ENCODE data around the gene INPP4A.

Gene INPP4A

DNA sequence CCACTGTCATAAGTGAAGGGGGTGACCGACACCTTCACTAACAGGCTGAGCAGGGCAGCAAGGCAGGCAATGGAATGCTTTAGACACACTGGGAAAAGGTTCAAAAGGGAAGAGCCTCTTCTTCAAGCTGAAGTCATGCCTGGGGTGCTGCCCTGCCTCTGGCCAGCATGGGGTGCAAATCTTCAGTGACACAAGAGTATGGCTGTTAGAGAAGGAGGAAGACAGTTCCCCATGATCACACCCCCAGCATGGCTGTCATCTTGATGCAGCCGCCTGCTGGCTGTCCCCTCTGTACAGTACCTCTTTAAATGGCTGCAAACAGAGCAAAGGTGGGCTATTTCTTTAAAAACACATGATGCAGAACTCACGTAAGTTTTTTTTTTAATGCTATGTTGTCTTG, 71.9 kb downstream of the INPP4A start:
- no peak for DNase-seq (ENCODE audit: low read depth)
- H3K4me3 ChIP-seq (ENCODE audit: control insufficient read depth, low read depth, low read length), result no peak overlapping the region
- TF ChIP-seq, protein P1, sequence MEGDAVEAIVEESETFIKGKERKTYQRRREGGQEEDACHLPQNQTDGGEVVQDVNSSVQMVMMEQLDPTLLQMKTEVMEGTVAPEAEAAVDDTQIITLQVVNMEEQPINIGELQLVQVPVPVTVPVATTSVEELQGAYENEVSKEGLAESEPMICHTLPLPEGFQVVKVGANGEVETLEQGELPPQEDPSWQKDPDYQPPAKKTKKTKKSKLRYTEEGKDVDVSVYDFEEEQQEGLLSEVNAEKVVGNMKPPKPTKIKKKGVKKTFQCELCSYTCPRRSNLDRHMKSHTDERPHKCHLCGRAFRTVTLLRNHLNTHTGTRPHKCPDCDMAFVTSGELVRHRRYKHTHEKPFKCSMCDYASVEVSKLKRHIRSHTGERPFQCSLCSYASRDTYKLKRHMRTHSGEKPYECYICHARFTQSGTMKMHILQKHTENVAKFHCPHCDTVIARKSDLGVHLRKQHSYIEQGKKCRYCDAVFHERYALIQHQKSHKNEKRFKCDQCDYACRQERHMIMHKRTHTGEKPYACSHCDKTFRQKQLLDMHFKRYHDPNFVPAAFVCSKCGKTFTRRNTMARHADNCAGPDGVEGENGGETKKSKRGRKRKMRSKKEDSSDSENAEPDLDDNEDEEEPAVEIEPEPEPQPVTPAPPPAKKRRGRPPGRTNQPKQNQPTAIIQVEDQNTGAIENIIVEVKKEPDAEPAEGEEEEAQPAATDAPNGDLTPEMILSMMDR (IDR thresholded peaks at IDR 0.05; ENCODE audit: control insufficient read depth, insufficient read depth, low read depth, low read length, missing control alignments), result no peak

GRCh38 chr2:98517636-98518035, 73.0 kb downstream of the INPP4A start:
- TF ChIP-seq, protein P1 (IDR thresholded peaks at IDR 0.05; ENCODE audit: control insufficient read depth, insufficient read depth, low read depth, low read length, missing control alignments), result no peak

DNA sequence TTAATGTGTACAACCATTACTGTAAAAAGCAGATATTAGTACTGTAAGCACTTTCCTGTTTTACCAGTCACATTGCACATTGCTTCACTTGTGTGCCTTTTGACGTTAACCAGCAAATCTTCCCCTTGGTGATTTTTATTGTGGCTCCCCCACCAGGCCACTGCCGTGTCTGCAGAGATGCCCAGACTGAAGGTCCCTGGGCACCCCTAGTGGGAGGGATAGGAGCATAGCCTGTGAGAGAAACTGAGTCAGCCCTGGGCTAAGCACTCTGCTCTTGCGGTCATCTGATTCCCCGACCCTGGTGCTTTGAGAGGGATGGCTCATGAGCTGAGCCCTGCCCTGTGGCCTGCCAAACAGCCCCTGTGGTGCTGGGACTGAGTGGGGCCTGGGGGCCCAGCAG, 73.4 kb downstream of the INPP4A start:
- TF ChIP-seq, protein P1 (IDR thresholded peaks at IDR 0.05; ENCODE audit: control insufficient read depth, insufficient read depth, low read depth, low read length, missing control alignments), result peak; percentile 4
- DNase-seq (ENCODE audit: low read depth), result no peak
- no peak overlapping the region for H3K4me3 ChIP-seq (ENCODE audit: control insufficient read depth, low read depth, low read length)

More at GRCh38 chr2:98517636-98518035, 73.0 kb downstream of the INPP4A start:
- DNase-seq (ENCODE audit: low read depth), result no peak
- no peak overlapping the region for H3K4me3 ChIP-seq (ENCODE audit: control insufficient read depth, low read depth, low read length)

DNA sequence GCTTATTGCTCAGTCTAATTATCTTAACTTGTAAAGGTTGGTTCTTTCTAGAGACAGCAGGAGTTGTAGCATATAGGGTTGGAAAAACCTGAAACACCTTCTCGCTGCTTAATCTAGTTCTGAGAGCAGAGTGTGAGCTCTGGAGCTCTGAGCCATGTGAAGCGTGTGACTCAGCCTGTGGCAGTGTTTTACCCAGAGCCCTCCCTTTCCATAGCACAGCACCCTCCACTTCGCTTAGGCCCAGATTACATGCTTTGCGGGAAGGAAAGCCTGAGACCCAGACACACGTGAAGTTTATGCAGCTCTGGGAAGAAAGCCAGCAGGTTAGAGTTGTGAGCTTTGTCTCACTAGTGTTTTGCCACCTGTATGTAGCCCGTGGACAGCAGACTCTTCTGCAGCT, 74.5 kb downstream of the INPP4A start:
- TF ChIP-seq, protein P1 (IDR thresholded peaks at IDR 0.05; ENCODE audit: control insufficient read depth, insufficient read depth, low read depth, low read length, missing control alignments), result no peak
- no peak for DNase-seq (ENCODE audit: low read depth)
- H3K4me3 ChIP-seq (ENCODE audit: control insufficient read depth, low read depth, low read length), result no peak overlapping the region

GRCh38 chr2:98519851-98520250, 75.2 kb downstream of the INPP4A start:
- TF ChIP-seq, protein P1 (IDR thresholded peaks at IDR 0.05; ENCODE audit: control insufficient read depth, insufficient read depth, low read depth, low read length, missing control alignments), result no peak
- no peak for DNase-seq (ENCODE audit: low read depth)
- H3K4me3 ChIP-seq (ENCODE audit: control insufficient read depth, low read depth, low read length), result no peak overlapping the region

DNA sequence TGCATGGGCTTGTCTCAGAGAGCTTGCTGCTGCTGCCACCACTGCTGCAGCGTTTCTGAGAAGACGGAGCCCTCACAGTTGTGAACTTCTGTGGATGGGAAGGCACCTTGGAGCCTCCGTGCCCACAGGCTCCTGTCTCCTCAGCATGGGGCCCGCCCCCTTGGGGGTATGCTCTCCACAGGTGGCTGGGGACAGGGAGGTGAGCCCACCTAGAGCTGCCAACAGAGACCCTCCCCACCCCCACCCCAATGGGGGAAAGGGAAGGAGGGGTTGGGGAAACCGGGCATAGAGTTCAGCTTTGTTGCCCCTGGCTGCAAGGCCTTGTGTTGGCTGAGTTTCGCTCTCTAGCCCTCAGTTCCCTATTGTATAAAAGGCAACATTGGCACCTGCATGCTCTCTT, 76.1 kb downstream of the INPP4A start:
- TF ChIP-seq, protein P1 (IDR thresholded peaks at IDR 0.05; ENCODE audit: control insufficient read depth, insufficient read depth, low read depth, low read length, missing control alignments), result no peak
- no peak overlapping the region for H3K4me3 ChIP-seq (ENCODE audit: control insufficient read depth, low read depth, low read length)

GRCh38 chr2:98521266-98521665, 76.6 kb downstream of the INPP4A start:
- H3K4me3 ChIP-seq (ENCODE audit: control insufficient read depth, low read depth, low read length), result no peak overlapping the region
- TF ChIP-seq, protein P1 (IDR thresholded peaks at IDR 0.05; ENCODE audit: control insufficient read depth, insufficient read depth, low read depth, low read length, missing control alignments), result no peak
- no peak for DNase-seq (ENCODE audit: low read depth)

More for the DNA sequence above, 76.1 kb downstream of the INPP4A start:
- DNase-seq (ENCODE audit: low read depth), result no peak

All from AG09309 (cell line).